A549 (cell line): ENCODE data around the gene NFASC.

ENCODE experiments used
- CEBPB ChIP-seq, 2 experiments: fragments of >200 bp in 1 of 2; sonication (Bioruptor Twin) in 1 of 2; formaldehyde crosslinking in 1 of 2; IDR thresholded peaks; 2 replicates each; pipeline ENCODE4 v1.6.1; 2012 to 2016
- CTCF ChIP-seq: fragments of >200 bp; sonication (Bioruptor Twin); formaldehyde crosslinking; IDR thresholded peaks from 3 replicates; pipeline ENCODE4 v1.5.1; 2016
- E2F6 ChIP-seq: IDR thresholded peaks from 2 replicates; pipeline ENCODE4 v1.6.1; 2012; ENCODE audit warnings: low read depth, borderline replicate concordance
- EP300 ChIP-seq, 2 experiments: fragments of >200 bp; sonication (Bioruptor Twin); formaldehyde crosslinking; IDR thresholded peaks; 2 replicates in 1 of 2; 3 replicates in 1 of 2; pipeline ENCODE4 v1.6.1; 2016 to 2017
- GATA3 ChIP-seq: IDR thresholded peaks from 2 replicates; pipeline ENCODE4 v1.6.1; 2012; ENCODE audit warnings: borderline replicate concordance
- HMGXB4 ChIP-seq: fragments of 250-450 bp; sonication (Bioruptor Pico); IDR thresholded peaks from 2 replicates; pipeline ENCODE4 v1.5.0; 2021; ENCODE audit warnings: mild to moderate bottlenecking, moderate library complexity, borderline replicate concordance
- KDM1A ChIP-seq: fragments of 200-600 bp; sonication (generic); IDR thresholded peaks from 2 replicates; pipeline ENCODE4 v1.6.1; 2016; ENCODE audit warnings: low read depth, mild to moderate bottlenecking
- NFE2L2 ChIP-seq: fragments of 150-350 bp; conservative IDR thresholded peaks from 2 replicates; pipeline ENCODE4 v1.6.1; 2014; ENCODE audit warnings: low read length
- POLR2A ChIP-seq: IDR thresholded peaks from 2 replicates; pipeline ENCODE4 v1.6.1; 2012; ENCODE audit warnings: mild to moderate bottlenecking, low read length
- RAD21 ChIP-seq, 2 experiments: fragments of >200 bp in 1 of 2; sonication (Bioruptor Twin) in 1 of 2; formaldehyde crosslinking in 1 of 2; IDR thresholded peaks in 1 of 2; conservative IDR thresholded peaks in 1 of 2; 2 replicates in 1 of 2; 3 replicates in 1 of 2; pipeline ENCODE4 v1.6.1; 2012 to 2018; ENCODE audit warnings: inconsistent platforms in 1 of 2
- RCOR1 ChIP-seq: fragments of 150-350 bp; IDR thresholded peaks from 2 replicates; pipeline ENCODE4 v1.6.1; 2014; ENCODE audit warnings: antibody characterized with exemption, low read length, low read depth
- USF2 ChIP-seq: fragments of 450-650 bp; IDR thresholded peaks from 2 replicates; pipeline ENCODE4 v1.6.1; 2014; ENCODE audit warnings: antibody characterized with exemption
- ZFP36 ChIP-seq: fragments of 450-650 bp; IDR thresholded peaks from 2 replicates; pipeline ENCODE4 v1.6.1; 2014; ENCODE audit warnings: borderline replicate concordance; ENCODE audit not compliant: partially characterized antibody
- TF ChIP-seq, protein P1 (sequence below): fragments of 200-600 bp; sonication (generic); IDR thresholded peaks from 2 replicates; pipeline ENCODE4 v1.6.1; 2016; ENCODE audit warnings: antibody characterized with exemption, mild to moderate bottlenecking, moderate library complexity

- TF ChIP-seq GATA3 = no peak
- TF ChIP-seq CTCF = no peak
- TF ChIP-seq RAD21 (conservative IDR thresholded peaks at IDR 0.05 in 1 of 2, IDR thresholded peaks at IDR 0.05 in 1 of 2) = no peak
- no peak for TF ChIP-seq POLR2A
- no peak for TF ChIP-seq CEBPB (IDR thresholded peaks at IDR 0.05)
- TF ChIP-seq HMGXB4 (CRISPR knock-in tag) = no peak
- TF ChIP-seq ZFP36 = no peak
- no peak for TF ChIP-seq RCOR1
- TF ChIP-seq, protein P1, sequence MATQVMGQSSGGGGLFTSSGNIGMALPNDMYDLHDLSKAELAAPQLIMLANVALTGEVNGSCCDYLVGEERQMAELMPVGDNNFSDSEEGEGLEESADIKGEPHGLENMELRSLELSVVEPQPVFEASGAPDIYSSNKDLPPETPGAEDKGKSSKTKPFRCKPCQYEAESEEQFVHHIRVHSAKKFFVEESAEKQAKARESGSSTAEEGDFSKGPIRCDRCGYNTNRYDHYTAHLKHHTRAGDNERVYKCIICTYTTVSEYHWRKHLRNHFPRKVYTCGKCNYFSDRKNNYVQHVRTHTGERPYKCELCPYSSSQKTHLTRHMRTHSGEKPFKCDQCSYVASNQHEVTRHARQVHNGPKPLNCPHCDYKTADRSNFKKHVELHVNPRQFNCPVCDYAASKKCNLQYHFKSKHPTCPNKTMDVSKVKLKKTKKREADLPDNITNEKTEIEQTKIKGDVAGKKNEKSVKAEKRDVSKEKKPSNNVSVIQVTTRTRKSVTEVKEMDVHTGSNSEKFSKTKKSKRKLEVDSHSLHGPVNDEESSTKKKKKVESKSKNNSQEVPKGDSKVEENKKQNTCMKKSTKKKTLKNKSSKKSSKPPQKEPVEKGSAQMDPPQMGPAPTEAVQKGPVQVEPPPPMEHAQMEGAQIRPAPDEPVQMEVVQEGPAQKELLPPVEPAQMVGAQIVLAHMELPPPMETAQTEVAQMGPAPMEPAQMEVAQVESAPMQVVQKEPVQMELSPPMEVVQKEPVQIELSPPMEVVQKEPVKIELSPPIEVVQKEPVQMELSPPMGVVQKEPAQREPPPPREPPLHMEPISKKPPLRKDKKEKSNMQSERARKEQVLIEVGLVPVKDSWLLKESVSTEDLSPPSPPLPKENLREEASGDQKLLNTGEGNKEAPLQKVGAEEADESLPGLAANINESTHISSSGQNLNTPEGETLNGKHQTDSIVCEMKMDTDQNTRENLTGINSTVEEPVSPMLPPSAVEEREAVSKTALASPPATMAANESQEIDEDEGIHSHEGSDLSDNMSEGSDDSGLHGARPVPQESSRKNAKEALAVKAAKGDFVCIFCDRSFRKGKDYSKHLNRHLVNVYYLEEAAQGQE = no peak
- TF ChIP-seq NFE2L2 = no peak
- no peak for TF ChIP-seq USF2
- TF ChIP-seq EP300 (IDR thresholded peaks at IDR 0.05) = no peak
- TF ChIP-seq KDM1A = no peak
- TF ChIP-seq E2F6 = no peak
These were observed 36.3 kb upstream of the NFASC start for GRCh38 chr1:204834336-204834735.
